Activated CD4-positive, CD25-positive, alpha-beta regulatory T cell treated with anti-CD3 and anti-CD28 coated beads, Interleukin-2, amount 50 U/mL, for 16 hours (primary cell): ENCODE measurements around the gene RTP1.
"Not testable (repeated sequence)": the region's sequence is repeated elsewhere in the genome, so short reads cannot be mapped to it uniquely, and the experiment has no call there.

ENCODE experiments used
- DNase-seq: peaks from one replicate; pipeline ENCODE4 v3.0.0-alpha.2; 2020; ENCODE audit warnings: low read depth, low spot score

RTP1 gene

GRCh38 chr3:187238239-187238638 is 41.0 kb downstream of the RTP1 start:
- no peak for DNase-seq

- DNase-seq, result not testable (repeated sequence)
Observed at GRCh38 chr3:187238835-187239234, 41.5 kb downstream of the RTP1 start.

GRCh38 chr3:187242435-187242834 is 45.1 kb downstream of the RTP1 start:
- no peak for DNase-seq

GRCh38 chr3:187242900-187243299 is 45.6 kb downstream of the RTP1 start:
- DNase-seq, result no peak

GRCh38 chr3:187243933-187244524 is 46.7 kb downstream of the RTP1 start:
- DNase-seq, result no peak

- DNase-seq, result no peak
Observed at GRCh38 chr3:187247398-187247797, 50.1 kb downstream of the RTP1 start.
